ENCODE results near the gene REN.

The REN gene

DNA sequence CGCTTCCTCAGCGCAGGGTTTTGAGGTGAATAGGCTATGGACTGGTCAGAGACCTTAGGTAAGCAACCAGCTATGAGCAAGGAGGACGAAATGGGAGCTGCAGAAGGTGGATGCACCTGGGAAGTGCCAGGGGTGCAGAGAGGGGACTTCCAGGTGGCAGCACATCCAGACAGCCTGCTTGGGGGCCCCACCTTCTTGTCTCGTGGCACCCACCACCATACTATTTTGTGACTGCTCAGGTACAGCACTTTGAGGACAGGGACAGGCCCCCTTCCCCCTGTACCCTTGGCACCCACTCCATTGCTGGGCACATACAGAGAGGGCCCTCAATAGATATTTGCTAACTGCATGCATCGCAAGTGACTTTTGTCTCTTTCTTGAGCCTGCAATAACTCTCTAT lies 30.9 kb upstream of the REN start:
- no peak for DNase-seq (ENCODE audit: insufficient read length, low spot score)
- no peak for FAIRE-seq
- no peak for TF ChIP-seq CTCF (IDR thresholded peaks at IDR 0.05; ENCODE audit: insufficient read depth, missing control alignments)

DNA sequence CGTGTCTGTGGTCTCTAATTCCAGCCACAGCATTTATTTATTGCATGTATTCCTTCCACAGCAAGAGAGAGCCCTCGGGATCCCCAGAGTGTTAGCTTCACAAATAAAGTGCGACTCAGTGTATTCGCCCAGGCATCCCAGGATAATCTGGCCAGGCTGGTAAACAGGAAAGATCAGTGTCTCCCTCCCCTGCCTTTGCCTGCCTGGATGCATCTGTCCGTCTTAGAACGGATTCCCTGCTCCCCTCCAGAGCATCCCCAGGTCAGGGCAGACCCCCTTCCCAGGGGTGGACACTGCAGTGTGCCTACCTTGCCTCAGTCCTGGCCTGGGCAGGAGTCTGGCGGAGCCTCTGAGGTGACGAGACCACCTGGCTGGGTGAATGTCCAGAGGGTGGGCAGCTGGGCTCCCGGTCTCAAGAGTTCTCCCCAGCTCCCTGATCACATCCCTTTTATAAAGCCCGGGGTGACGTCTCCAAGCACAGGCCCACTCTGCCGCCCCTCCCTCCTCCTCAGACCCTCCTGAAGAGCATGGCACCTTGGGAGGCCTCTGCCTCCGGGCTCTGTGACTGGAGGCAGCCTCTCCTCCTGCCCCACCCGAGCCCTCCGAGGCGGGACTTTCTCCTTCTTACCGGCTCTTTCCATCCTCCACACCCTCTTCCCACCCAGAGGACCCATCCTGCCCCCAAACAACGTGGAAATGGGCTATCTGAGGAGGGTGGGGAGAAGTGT lies 30.1 kb upstream of the REN start, which contains the start of gene KISS1:
Gene KISS1, minus strand, starts transcription at position 424 of the 728 bp plus-strand sequence. CDS start 3,615 bp downstream, outside the sequence.
- no peak for DNase-seq (ENCODE audit: insufficient read length, low spot score)
- FAIRE-seq, result no peak
- TF ChIP-seq CTCF (IDR thresholded peaks at IDR 0.05; ENCODE audit: insufficient read depth, missing control alignments), result no peak

GRCh38 chr1:204194771-204195170 lies 28.6 kb upstream of the REN start:
- FAIRE-seq (no peak), DNase-seq (ENCODE audit: insufficient read length, low spot score) (no peak)
- no peak for TF ChIP-seq CTCF (IDR thresholded peaks at IDR 0.05; ENCODE audit: insufficient read depth, missing control alignments)

DNA sequence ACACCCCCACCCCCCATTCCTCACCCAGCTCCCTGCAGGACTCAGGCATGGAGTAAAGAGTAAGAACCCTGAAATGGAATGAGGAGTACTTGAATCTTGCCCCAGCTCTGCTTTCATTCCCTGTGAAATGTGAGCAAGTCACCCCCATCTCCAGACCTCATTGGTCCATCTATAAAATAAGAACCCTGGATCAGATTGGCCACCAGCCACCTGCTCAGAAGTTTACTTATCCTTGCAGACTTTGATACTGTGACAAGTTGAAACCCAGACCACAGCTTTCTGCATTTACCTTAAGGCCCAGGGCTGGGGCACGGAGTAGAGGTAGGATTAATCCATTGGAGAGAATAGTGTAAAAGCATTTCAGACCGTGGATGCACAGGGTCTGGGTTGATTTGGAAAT lies 27.9 kb upstream of the REN start:
- DNase-seq (ENCODE audit: insufficient read length, low spot score) (no peak), FAIRE-seq (no peak)
- no peak for TF ChIP-seq CTCF (IDR thresholded peaks at IDR 0.05; ENCODE audit: insufficient read depth, missing control alignments)

DNA sequence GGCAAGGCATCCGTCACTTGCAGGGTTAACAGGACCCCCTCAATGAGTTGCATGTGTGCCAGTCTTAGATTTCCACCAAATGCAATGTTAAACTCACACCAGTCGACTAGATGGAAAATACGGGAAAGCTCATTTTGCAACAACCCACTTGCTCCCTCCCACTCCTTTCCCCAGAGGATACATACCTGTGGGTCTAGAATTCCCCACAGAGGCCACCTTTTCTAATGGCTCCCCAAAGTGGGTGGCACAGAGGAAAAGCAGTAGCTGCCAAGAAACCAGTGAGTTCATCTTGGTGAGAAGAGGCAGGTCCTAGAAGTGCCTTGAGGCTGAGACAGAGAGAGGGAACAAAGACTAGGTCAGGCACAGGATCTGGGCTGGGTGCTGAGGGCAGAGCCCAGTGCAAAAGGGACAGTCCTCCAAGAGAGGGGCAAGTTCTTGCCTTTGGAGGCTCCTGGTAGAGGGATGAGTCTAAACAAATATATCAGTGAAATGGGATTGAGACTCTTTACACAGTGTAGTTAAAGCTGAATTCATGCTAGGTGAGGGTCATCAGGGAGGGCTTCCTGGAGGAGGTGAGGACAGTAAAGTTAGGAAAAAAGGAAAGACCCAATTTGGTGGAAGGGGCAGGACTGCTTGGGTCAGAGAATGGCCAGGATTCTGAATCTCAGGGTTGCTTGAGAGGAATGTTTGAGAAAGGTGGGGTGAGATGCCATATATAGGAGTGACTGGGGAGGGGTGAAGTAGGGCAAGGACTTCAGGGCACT lies 26.6 kb upstream of the REN start:
- no peak for FAIRE-seq
- no peak for DNase-seq (ENCODE audit: insufficient read length, low spot score)
- TF ChIP-seq CTCF (IDR thresholded peaks at IDR 0.05; ENCODE audit: insufficient read depth, missing control alignments), result no peak

DNA sequence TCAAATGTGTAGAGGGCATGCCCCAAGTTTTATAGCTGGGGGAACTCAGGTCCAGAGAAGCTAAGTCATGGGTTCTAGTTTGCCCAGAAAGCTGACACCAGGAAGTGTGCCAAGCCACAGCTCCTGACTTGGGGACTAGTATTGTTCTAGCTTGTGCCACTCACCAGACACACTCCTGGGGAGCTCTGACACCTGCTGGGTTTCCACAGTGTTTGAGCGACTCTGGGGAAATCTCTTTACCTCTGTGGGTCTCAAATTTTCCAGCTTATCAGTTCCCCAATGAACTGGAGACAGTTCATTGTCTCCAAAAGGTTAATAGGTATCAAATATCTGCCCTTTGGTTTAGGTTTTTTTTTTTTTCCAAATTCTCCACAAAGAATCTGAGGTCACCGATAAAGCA lies 25.9 kb upstream of the REN start:
- TF ChIP-seq CTCF (IDR thresholded peaks at IDR 0.05; ENCODE audit: insufficient read depth, missing control alignments), result no peak
- no peak for FAIRE-seq
- no peak for DNase-seq (ENCODE audit: insufficient read length, low spot score)

GRCh38 chr1:204191456-204191855 lies 25.3 kb upstream of the REN start:
- FAIRE-seq (no peak), DNase-seq (ENCODE audit: insufficient read length, low spot score) (no peak)
- no peak for TF ChIP-seq CTCF (IDR thresholded peaks at IDR 0.05; ENCODE audit: insufficient read depth, missing control alignments)
